NCI-H187 treated with DMSO at 0.1 percent for 48 hours (cell line): ENCODE measurements around the gene TRIOBP.

Source experiments
- DNase-seq: peaks from one replicate; lab custom pipeline; 2025; lab: John Stamatoyannopoulos, UW

Gene TRIOBP

DNA sequence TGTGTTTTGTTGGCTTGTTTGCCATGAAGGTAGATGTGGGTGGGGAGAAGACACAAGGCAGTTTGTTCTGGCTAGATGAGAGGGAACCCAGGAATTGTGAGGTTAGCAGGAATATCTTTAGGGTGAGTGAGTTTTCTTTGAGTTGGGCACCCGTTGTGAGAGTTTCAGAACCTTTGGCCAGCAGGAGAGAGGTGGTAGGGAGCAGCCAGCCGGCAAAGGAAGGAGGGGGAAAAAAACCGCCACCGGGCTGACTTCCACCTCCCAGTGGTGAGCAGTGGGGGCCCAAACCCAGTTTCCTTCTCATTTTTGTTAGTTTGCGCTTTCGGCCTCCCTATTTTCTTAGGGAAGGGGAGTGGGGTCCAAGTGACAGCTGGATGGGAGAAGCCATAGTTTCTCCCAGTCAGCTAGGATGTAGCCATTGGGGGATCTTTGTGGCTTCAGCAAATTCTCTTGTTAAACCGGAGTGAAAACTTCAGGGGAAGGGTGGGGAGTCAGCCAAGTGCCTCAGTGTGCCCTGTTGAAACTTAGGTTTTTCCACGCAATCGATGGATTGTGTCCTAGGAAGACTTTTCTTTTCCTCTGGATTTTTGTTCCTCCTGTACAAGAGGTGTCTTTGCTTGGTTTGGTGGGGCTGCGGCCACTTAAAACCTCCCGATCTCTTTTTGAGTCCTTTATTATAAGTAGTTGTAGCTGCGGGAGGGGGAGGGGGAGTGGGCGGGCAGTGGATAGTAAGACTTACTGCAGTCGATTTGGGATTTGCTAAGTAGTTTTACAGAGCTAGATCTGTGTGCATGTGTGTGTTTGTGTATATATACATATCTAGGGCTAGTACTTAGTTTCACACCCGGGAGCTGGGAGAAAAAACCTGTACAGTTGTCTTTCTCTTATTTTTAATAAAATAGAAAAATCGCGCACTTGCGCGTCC, 109.8 kb downstream of the TRIOBP start:
- no peak for DNase-seq

DNA sequence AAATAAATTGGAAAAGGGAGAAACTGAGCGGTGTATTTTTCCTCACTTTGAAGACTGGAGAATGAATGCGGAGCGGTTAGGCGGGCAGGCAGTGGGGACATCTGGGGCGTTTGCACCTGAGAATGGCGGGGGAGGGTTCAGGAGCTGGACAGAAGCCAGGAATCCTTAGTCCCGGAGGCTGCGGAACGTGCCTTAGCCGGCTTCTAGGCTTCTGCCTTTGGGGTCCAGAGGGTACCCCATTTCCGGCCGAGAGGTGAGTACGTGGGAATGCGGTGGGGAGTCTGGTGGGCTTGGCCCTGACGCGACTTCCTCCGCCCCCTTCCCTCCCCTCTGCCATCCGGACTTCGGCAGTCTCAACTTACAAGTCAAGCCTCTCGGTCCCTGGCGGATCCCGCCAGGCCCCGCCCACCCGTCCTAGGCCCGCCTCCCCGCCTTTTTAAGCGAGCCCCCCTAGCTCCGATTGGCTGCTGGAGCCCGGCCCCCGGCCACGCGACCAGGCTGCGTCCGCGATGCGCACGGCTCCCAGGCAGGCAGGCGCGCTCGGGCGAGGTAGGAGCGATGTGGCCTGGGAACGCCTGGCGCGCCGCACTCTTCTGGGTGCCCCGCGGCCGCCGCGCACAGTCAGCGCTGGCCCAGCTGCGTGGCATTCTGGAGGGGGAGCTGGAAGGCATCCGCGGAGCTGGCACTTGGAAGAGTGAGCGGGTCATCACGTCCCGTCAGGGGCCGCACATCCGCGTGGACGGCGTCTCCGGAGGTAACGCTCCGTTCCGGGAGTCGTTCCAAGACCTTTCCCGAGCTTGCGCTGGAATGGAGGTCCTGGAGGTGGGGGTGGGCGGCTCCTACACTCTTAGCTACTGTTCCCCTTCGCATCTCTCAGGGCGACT, 110.8 kb downstream of the TRIOBP start, which contains the start of gene GCAT:
GCAT (plus strand) TSS at position 525 of the 884 bp plus-strand sequence; CDS start at position 559, 34 bp downstream.
- peak; percentile 67 for DNase-seq

DNA sequence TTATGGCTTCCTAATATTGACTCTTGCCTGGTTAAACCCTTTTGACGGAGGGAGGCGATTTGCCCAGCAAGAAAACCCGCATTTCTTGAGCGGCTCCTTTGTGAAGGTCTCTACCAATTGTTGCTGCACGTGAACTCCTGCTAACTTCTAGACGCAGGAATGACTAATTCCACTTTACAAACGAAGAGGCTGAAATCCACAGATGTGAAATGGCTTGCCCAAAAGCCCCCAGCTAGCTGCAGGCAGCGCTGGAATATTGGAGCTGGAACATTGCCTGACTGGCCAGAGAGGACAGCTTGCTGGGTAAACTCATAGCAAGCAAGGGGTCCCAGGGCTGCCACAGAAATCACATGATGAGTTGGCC, 111.4 kb downstream of the TRIOBP start:
- no peak for DNase-seq

DNA sequence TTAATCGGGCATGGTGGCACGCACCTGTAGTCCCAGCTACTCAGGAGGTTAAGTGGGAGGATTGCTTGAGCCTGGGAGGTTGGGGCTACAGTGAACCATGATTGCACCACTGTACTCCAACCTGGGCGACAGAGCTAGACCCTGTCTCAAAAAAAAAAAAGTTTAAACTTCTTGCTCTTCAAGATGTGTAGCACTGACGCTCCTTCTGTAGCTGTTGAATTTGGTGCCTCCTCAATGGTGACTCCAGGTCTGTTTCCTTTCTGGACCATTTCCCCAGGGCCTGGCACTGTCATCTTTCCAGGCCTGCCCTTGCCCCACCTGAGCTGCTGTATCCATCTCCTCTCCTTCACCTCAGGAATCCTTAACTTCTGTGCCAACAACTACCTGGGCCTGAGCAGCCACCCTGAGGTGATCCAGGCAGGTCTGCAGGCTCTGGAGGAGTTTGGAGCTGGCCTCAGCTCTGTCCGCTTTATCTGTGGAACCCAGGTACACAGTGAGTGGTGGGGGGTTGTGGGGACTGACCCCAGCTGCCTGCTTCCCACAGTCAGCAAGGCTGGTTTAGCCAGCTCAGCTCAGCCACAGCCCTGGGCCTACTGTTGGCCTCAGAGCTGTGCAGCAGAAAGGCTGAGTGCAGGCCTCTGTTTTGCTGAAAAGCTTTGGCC, 113.0 kb downstream of the TRIOBP start:
- no peak for DNase-seq

DNA sequence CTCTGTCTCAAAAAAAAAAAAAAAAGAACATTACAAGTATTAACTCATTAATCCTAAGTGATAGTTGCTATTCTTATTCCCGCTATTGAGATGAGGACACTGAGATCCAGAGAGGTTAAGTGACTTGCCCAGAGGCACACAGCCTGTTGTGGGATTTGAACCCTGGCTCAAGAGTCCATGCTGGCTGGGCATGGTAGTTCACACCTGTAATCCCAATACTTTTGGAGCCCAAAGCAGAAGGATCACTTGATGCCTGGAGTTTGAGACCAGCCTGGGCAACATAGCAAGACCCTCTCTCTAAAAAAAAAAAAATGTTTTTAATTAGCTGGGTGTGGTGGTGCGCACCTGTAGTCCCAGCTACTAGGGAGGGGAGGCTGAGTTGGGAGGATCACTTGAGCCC, 115.0 kb downstream of the TRIOBP start:
- DNase-seq, result no peak

DNA sequence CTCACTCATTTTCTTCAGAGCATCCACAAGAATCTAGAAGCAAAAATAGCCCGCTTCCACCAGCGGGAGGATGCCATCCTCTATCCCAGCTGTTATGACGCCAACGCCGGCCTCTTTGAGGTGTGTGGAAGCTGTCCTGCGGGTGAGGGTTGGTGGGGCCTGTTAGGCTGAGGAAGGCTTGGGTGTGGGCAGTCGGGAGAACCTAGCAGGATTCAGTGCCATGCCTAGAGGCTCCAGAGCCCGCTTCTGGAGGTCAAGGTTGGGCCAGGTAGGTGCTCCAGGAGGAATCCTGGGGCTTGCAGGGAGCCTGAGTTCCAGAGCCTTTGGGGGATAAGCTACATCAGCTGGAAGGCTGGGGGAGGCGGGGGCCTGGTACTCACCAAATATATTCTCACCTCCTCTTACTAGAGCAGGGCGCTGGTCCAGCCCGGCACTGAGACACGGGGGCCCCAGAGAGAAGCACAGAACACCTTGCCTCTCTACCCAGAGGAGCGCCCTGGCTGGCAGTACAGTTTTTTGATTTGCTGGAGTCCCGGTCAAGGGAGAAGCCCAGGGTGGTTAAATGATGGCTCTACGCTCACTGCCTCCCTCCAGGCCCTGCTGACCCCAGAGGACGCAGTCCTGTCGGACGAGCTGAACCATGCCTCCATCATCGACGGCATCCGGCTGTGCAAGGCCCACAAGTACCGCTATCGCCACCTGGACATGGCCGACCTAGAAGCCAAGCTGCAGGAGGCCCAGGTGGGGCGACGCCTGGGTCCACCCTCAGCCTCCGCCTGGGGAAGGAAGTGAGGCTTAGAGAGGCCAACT, 116.2 kb downstream of the TRIOBP start:
- DNase-seq, result no peak

DNA sequence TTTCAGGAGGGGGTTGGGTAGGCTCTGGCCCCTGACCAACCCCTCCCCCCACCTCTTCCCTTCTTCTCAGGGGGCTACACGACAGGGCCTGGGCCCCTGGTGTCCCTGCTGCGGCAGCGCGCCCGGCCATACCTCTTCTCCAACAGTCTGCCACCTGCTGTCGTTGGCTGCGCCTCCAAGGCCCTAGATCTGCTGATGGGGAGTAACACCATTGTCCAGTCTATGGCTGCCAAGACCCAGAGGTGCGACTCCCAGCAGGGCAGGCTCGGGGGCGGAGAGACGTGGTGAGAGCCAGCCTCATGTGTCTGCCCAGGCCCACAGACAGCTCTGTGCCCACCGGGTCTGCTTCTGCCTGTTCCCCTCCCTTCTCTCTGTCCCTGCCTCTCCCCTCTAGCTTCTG, 118.7 kb downstream of the TRIOBP start:
- no peak for DNase-seq

DNA sequence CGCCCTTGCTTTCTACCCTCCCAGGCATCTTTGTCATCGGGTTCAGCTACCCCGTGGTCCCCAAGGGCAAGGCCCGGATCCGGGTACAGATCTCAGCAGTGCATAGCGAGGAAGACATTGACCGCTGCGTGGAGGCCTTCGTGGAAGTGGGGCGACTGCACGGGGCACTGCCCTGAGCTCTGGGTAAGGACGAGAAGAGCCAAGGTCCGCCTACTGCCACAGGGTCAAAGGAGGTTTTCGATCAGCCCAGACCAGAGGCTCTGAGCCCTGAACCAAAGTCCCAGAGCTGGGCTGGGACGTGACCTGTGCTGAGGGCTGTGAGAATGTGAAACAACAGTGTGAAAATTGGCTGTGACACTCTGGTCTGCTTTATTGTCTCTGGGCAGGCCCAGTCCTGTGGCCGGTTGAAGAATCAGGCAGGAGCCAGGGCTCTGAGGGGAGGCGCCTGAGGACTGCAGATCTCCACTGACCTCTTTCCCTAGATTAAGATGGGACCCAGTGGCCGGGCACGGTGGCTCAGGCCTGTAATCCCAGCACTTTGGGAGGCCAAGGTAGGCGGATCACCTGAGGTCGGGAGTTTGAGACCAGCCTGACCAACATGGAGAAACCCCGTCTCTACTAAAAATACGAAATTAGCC, 119.8 kb downstream of the TRIOBP start:
- no peak for DNase-seq

DNA sequence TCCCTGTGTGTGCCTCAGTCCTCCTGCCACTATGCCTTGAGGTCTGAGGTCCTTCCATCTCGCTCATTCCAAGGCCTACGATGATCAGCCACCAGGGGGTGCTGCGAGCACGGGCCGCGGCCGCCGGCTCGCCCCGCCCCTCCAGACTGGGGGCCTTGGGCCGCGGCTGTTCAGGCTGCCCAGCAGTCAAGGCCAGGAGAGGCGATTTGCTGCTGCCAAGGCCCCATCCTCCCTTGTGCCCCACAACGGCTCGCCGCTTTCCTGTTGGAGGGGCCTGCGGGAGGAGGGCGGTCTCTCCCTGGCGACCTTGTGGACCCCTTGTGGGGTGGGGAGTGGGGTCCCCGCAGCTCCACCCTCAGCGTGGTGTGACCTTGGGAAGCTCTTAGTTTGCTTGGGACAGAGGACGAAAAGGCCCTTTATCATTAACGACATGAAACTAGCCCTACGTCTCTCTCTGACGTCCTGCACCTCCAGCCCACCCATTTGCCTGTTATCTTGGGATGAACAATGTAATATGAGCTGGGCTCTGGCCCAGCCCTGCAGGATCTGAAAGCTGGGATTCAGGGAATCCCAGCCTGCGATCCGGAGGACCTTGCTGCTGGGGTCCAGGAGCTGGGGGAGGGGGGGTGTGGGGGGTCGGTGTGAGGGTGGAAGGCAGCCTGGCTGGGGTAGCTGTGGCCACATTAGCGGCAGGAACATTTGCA, 121.0 kb downstream of the TRIOBP start:
- no peak for DNase-seq

DNA sequence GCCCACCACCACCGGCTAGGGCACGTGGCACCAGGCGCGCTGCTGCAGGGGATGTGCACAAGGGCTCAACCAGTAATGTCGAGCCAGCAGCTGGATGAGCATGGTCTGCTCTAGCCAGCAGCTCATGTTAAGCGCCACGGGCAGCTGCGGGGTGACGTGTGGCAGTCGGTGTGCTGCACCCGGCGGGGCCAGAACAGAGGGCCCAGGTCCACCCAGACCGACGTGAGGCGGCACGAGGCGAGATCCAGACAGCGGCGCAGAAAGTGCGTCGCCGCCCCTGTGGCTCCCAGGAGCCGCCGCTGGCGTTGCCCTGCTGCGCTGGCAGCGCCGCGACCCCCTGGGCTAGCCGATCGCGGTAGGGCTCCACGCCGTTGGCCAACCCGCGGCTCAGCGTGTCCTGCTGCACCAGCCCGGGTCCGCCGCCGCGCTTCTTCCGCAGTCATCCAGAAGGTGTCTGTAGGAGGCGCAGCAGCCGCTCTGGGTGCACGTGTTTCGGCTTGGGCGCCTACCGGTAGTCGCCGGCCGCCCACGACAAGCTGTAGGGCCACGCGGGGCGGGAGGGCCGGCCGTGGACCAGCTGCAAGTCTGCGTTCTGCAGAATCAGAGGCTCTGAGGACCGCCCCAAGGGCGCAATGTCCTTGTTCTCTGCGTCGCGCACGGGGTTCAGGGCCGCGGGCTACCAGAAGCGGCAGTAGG, 121.7 kb downstream of the TRIOBP start:
- no peak for DNase-seq

DNA sequence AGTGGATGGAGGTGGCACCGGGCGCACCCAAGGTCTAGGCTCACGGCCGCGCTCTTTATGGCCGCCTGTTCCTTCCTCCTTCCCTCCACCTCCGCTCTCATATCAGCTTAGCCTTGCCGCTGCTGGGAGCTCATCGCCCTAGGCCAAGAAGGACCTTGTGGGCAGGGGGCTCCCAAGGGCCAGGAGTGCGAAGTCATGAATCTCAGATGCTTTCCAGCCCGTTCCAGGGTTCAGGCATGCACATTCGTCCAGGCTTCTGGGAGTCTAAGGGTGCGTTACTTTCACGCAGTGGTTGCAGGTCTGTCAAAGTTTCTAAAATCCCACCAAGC, 122.2 kb downstream of the TRIOBP start:
- no peak for DNase-seq

DNA sequence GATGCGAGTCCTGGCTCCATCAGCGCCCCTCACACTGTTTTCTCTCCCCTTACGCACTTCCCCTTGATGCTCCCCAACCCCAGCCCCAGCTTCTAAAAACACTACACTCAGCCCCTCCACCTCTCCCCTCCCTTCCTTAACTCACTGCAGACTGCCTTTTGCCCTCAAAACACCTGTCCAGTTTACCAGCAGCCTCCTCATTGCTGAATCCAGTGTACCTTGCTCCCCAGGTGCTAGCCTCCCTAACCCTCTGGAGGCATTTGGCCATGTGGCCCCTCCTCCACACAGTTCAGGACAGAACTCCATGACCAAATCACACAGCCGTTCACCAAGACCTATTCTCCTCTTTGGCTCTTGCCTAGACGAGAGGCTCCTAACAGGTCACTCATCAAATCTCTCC, 123.5 kb downstream of the TRIOBP start:
- DNase-seq, result no peak

DNA sequence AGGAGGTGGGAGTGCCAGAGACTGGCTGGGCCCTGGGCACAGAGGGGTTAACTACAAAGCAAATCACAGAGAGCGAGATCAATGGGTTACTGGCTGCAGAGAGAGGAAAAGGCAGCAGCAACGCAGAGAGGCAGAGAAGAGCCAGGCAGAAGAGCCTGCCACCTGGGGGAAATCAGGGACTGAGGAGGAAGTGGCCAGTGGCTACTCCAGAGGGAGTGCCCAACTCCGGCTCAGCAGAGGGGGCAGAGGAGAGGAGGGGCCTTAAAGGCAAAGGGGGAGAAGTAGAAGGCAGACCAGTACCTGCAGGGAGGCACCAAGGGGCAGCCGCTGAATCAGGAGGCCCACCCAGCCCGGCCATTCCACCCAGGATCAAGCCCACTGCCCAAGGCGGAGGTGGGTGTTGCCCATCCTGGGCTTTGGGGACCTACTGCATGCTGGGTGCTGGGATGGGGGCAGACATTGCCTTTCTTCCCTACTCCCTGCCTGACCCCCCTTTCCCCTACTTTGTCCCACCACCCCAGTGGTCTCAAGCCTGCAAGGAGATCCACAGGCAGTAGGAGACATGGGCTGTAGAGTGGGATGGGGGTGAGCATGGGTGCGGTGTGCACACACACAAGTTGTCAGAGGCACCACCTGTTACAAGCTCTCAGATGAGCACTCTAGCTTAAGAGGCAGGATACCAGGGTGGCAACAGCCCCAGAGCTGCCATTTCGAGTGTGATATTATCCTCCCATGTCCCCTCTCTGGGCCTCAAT, 125.4 kb downstream of the TRIOBP start:
- DNase-seq, result no peak

DNA sequence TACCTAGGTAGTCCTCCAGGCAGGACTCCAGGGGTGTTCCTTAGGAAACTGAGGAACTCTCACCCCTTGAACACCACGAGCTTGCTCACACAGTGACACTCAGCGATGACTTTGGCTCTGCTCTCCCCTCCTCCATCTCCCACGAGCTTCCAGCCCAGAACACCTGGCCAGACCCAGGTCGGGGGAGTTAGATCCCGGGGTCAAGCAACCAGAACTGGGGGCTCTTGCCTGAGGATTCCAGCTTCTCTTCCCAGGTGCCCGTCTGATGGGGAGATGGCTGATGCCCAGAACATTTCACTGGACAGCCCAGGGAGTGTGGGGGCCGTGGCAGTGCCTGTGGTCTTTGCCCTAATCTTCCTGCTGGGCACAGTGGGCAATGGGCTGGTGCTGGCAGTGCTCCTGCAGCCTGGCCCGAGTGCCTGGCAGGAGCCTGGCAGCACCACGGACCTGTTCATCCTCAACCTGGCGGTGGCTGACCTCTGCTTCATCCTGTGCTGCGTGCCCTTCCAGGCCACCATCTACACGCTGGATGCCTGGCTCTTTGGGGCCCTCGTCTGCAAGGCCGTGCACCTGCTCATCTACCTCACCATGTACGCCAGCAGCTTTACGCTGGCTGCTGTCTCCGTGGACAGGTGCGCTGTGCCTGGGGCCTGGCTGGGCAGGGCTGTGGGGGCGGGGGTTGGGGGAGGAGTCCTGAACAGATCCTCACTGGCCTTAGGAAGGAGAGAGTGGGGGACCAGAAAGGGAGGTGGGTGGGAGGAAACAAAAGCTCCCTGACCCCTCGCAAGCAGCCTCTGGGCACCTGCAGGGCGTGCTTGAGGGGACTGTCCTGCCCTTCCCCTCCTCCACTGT, 126.5 kb downstream of the TRIOBP start, which contains the start of gene GALR3:
GALR3 (plus strand) TSS at position 249 of the 852 bp plus-strand sequence; CDS start at position 274, 25 bp downstream.
- DNase-seq, result no peak

DNA sequence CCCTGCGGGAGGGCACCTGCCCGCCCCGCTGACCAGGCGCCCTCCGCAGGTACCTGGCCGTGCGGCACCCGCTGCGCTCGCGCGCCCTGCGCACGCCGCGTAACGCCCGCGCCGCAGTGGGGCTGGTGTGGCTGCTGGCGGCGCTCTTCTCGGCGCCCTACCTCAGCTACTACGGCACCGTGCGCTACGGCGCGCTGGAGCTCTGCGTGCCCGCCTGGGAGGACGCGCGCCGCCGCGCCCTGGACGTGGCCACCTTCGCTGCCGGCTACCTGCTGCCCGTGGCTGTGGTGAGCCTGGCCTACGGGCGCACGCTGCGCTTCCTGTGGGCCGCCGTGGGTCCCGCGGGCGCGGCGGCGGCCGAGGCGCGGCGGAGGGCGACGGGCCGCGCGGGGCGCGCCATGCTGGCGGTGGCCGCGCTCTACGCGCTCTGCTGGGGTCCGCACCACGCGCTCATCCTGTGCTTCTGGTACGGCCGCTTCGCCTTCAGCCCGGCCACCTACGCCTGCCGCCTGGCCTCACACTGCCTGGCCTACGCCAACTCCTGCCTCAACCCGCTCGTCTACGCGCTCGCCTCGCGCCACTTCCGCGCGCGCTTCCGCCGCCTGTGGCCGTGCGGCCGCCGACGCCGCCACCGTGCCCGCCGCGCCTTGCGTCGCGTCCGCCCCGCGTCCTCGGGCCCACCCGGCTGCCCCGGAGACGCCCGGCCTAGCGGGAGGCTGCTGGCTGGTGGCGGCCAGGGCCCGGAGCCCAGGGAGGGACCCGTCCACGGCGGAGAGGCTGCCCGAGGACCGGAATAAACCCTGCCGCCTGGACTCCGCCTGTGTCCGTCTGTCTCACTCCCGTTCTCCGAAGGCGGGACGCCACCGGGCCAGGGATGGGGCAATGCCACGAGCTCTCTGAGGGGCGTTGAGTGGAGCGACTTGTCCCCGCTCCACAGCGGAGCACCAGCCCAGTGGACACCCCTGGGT, 128.1 kb downstream of the TRIOBP start:
- no peak for DNase-seq
